Measurements from ENCODE around the gene GALNT2. TPM values are rescaled to one million over a fixed set of nuclear protein-coding genes. Genes with fewer than 3 reads are reported as not detected.

Gene GALNT2
- total and polyA plus RNA-seq, 4 donors = 47.5 to 182 (median 114) TPM

DNA sequence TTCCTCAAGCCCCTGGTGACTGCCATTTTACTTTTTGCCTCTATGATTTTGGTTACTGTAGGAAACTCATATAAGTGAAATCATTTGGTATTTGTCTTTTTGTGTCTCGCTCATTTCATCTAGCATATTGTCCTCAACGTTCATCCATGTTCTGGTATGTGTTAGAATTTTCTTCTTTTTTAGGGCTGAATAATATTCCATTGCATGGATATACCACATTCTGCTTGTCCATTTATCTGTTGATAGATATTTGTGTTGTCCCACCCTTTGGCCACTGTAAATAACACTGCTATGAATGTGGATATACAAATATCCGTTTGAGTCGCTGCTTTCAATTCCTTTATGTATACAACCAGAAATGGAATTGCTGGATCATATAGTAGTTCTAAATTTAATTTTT is 4.5 kb upstream of the GALNT2 start:
- Histone ChIP-seq H3K9me3 (ENCODE audit: control insufficient read depth in 4 of 4, low read length in 3 of 4) (no peaks in the 10 kb centered on the region), H3K27ac (ENCODE audit: low read depth in 1 of 2, low read length in 2 of 2) (no peak overlapping the region), H3K36me3 (ENCODE audit: control insufficient read depth in 4 of 4, insufficient read depth in 3 of 4, low read depth in 1 of 4, low read length in 3 of 4) (no peaks in the 10 kb centered on the region), H3K4me1 (ENCODE audit: control insufficient read depth in 4 of 4, insufficient read depth in 4 of 4, low read length in 3 of 4) (peaks cover 0 to 8% (median 0%) of the 10 kb centered on the region in 4 donors), H3K9ac (ENCODE audit: low read depth in 1 of 2, low read length in 2 of 2) (no peak overlapping the region), H3K4me3 (ENCODE audit: low read depth in 1 of 3, low read length in 3 of 3) (no peak overlapping the region), H3K27me3 (ENCODE audit: control insufficient read depth in 4 of 4, insufficient read depth in 4 of 4, low read length in 3 of 4) (no peaks in the 10 kb centered on the region)
- DNase-seq (ENCODE audit: low spot score) = no peak
- TF ChIP-seq, protein P1, sequence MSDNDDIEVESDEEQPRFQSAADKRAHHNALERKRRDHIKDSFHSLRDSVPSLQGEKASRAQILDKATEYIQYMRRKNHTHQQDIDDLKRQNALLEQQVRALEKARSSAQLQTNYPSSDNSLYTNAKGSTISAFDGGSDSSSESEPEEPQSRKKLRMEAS (IDR thresholded peaks at IDR 0.05) = no peak
- no peak for TF ChIP-seq JUND (IDR thresholded peaks at IDR 0.05)
- TF ChIP-seq FOXA1 (IDR thresholded peaks at IDR 0.05) = no peak
- TF ChIP-seq, protein P2, sequence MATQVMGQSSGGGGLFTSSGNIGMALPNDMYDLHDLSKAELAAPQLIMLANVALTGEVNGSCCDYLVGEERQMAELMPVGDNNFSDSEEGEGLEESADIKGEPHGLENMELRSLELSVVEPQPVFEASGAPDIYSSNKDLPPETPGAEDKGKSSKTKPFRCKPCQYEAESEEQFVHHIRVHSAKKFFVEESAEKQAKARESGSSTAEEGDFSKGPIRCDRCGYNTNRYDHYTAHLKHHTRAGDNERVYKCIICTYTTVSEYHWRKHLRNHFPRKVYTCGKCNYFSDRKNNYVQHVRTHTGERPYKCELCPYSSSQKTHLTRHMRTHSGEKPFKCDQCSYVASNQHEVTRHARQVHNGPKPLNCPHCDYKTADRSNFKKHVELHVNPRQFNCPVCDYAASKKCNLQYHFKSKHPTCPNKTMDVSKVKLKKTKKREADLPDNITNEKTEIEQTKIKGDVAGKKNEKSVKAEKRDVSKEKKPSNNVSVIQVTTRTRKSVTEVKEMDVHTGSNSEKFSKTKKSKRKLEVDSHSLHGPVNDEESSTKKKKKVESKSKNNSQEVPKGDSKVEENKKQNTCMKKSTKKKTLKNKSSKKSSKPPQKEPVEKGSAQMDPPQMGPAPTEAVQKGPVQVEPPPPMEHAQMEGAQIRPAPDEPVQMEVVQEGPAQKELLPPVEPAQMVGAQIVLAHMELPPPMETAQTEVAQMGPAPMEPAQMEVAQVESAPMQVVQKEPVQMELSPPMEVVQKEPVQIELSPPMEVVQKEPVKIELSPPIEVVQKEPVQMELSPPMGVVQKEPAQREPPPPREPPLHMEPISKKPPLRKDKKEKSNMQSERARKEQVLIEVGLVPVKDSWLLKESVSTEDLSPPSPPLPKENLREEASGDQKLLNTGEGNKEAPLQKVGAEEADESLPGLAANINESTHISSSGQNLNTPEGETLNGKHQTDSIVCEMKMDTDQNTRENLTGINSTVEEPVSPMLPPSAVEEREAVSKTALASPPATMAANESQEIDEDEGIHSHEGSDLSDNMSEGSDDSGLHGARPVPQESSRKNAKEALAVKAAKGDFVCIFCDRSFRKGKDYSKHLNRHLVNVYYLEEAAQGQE (IDR thresholded peaks at IDR 0.05) = no peak
- no peak for TF ChIP-seq HNF4A (conservative IDR thresholded peaks at IDR 0.05)
- TF ChIP-seq RAD21 (IDR thresholded peaks at IDR 0.05) = no peak
- TF ChIP-seq YY1 (IDR thresholded peaks at IDR 0.05) = no peak
- no peak for TF ChIP-seq HNF4G (IDR thresholded peaks at IDR 0.05)
- TF ChIP-seq, protein P3, sequence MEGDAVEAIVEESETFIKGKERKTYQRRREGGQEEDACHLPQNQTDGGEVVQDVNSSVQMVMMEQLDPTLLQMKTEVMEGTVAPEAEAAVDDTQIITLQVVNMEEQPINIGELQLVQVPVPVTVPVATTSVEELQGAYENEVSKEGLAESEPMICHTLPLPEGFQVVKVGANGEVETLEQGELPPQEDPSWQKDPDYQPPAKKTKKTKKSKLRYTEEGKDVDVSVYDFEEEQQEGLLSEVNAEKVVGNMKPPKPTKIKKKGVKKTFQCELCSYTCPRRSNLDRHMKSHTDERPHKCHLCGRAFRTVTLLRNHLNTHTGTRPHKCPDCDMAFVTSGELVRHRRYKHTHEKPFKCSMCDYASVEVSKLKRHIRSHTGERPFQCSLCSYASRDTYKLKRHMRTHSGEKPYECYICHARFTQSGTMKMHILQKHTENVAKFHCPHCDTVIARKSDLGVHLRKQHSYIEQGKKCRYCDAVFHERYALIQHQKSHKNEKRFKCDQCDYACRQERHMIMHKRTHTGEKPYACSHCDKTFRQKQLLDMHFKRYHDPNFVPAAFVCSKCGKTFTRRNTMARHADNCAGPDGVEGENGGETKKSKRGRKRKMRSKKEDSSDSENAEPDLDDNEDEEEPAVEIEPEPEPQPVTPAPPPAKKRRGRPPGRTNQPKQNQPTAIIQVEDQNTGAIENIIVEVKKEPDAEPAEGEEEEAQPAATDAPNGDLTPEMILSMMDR (IDR thresholded peaks at IDR 0.05; ENCODE audit: low read depth, low read length, missing input control) = no peak
- WGBS = 73% methylated on average over 4 of the region's 4 CpGs

DNA sequence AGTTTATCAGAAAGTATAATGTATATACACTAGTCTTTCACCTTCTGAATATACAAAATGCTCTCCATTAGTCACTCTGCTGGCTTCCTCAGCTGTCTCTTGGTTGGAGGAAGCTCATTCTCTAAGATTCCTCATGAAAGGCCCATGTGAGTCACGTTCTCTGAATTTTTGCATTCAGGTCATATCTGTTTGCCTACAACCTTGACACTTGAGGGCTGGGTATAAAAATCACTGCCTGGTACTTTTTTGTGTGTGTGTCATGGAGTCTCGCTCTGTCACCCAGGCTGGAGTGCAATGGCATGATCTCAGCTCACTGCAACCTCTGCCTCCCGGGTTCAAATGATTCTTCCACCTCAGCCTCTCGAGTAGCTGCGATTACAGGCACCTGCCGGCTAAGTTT is 2.8 kb upstream of the GALNT2 start:
- Histone ChIP-seq H3K4me1 (ENCODE audit: control insufficient read depth in 4 of 4, insufficient read depth in 4 of 4, low read length in 3 of 4) (peaks cover 0 to 17% (median 0%) of the 10 kb centered on the region in 4 donors), H3K36me3 (ENCODE audit: control insufficient read depth in 4 of 4, insufficient read depth in 3 of 4, low read depth in 1 of 4, low read length in 3 of 4) (no peaks in the 10 kb centered on the region), H3K9me3 (ENCODE audit: control insufficient read depth in 4 of 4, low read length in 3 of 4) (no peaks in the 10 kb centered on the region), H3K4me3 (ENCODE audit: low read depth in 1 of 3, low read length in 3 of 3) (no peak overlapping the region), H3K27ac (ENCODE audit: low read depth in 1 of 2, low read length in 2 of 2) (no peak overlapping the region), H3K27me3 (ENCODE audit: control insufficient read depth in 4 of 4, insufficient read depth in 4 of 4, low read length in 3 of 4) (no peaks in the 10 kb centered on the region), H3K9ac (ENCODE audit: low read depth in 1 of 2, low read length in 2 of 2) (no peak overlapping the region)
- DNase-seq (ENCODE audit: low spot score) = no peak
- TF ChIP-seq GABPA (IDR thresholded peaks at IDR 0.05 in 1 of 2, conservative IDR thresholded peaks at IDR 0.05 in 1 of 2) (no peak), YY1 (IDR thresholded peaks at IDR 0.05) (no peak), SP1 (IDR thresholded peaks at IDR 0.05) (no peak), HNF4G (IDR thresholded peaks at IDR 0.05) (no peak), RAD21 (IDR thresholded peaks at IDR 0.05) (no peak), TAF1 (conservative IDR thresholded peaks at IDR 0.05) (no peak), FOXA1 (IDR thresholded peaks at IDR 0.05) (no peak), HNF4A (conservative IDR thresholded peaks at IDR 0.05) (no peak), EGR1 (IDR thresholded peaks at IDR 0.05; ENCODE audit: low read depth in 2 of 2) (no peak), NR2F2 (IDR thresholded peaks at IDR 0.05) (no peak), RXRA (IDR thresholded peaks at IDR 0.05) (no peak)
- TF ChIP-seq, protein P2 (IDR thresholded peaks at IDR 0.05) = no peak
- TF ChIP-seq, protein P4, sequence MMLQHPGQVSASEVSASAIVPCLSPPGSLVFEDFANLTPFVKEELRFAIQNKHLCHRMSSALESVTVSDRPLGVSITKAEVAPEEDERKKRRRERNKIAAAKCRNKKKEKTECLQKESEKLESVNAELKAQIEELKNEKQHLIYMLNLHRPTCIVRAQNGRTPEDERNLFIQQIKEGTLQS (IDR thresholded peaks at IDR 0.05) = no peak
- TF ChIP-seq, protein P1 (IDR thresholded peaks at IDR 0.05) = no peak
- WGBS = 96% methylated on average over 6 of the region's 6 CpGs
